PC-3 (cell line): ENCODE results near the gene DTL. TPM values are rescaled to one million over a fixed set of nuclear protein-coding genes. Genes with fewer than 3 reads are reported as not detected.

ENCODE experiments used
- ATAC-seq: fragments of 200-7000 bp; cut with Tn5 transposase; 2 replicates; pipeline ENCODE4 v1.9.1; 2020; ENCODE audit warnings: mild to moderate bottlenecking, moderate library complexity
- BruUV-seq: library from RNA; stranded (reverse); fragments of 400-500 nt; replicated peaks from 2 replicates; lab custom pipeline; 2021; lab: Mats Ljungman, UMichigan
- CTCF ChIA-PET: fragments of 300-600 bp; sonication (Branson Sonifier 250); formaldehyde crosslinking; loops from one replicate; lab custom pipeline; 2022; ENCODE audit warnings: antibody characterized with exemption; lab: Charles Lee
- POLR2A ChIA-PET: fragments of 300-600 bp; sonication (Branson Sonifier 250); formaldehyde crosslinking; loops from one replicate; lab custom pipeline; 2022; ENCODE audit warnings: antibody characterized with exemption; ENCODE audit not compliant: unreplicated experiment; lab: Charles Lee
- DNase-seq: peaks from one replicate; pipeline ENCODE4 v3.0.0-alpha.2; 2015
- H2AFZ ChIP-seq: fragments of 300-600 bp; sonication (generic); 2 replicates; pipeline ENCODE4 v1.6.0; 2016; ENCODE audit warnings: antibody characterized with exemption, low read length
- H3F3A ChIP-seq: fragments of 300-600 bp; sonication (generic); one replicate; pipeline ENCODE4 v1.6.0; 2017; ENCODE audit warnings: antibody characterized with exemption, low read length, control low read depth, mild to moderate bottlenecking; ENCODE audit not compliant: unreplicated experiment
- H3K27ac ChIP-seq: fragments of 300-600 bp; sonication (generic); 2 replicates; pipeline ENCODE4 v1.5.1; 2016; ENCODE audit warnings: mild to moderate bottlenecking, low read length
- H3K27me3 ChIP-seq: fragments of 300-600 bp; sonication (generic); 2 replicates; pipeline ENCODE4 v1.6.1; 2016; ENCODE audit warnings: low read length, mixed read lengths
- H3K36me3 ChIP-seq: fragments of 300-600 bp; sonication (generic); 2 replicates; pipeline ENCODE4 v1.6.1; 2016; ENCODE audit warnings: low read depth, mixed run types, low read length, mixed read lengths
- H3K4me1 ChIP-seq: fragments of 300-600 bp; sonication (generic); 2 replicates; pipeline ENCODE4 v1.5.1; 2016; ENCODE audit warnings: low read length; ENCODE audit not compliant: insufficient read depth
- H3K4me2 ChIP-seq: fragments of 300-600 bp; sonication (generic); 2 replicates; pipeline ENCODE4 v1.6.0; 2016; ENCODE audit warnings: low read length
- H3K4me3 ChIP-seq: fragments of 300-600 bp; sonication (generic); 2 replicates; pipeline ENCODE4 v1.5.1; 2016; ENCODE audit warnings: mild to moderate bottlenecking, low read length, mixed read lengths
- H3K79me2 ChIP-seq: fragments of 300-600 bp; sonication (generic); 2 replicates; pipeline ENCODE4 v1.6.1; 2017; ENCODE audit warnings: low read length, mixed read lengths
- H3K9ac ChIP-seq: fragments of 300-600 bp; sonication (generic); 2 replicates; pipeline ENCODE4 v1.6.0; 2016; ENCODE audit warnings: mild to moderate bottlenecking, low read length
- H3K9me2 ChIP-seq: fragments of 300-600 bp; sonication (generic); replicated peaks from 2 replicates; pipeline ENCODE4 v1.6.1; 2016; ENCODE audit warnings: mixed run types, low read length, mixed read lengths
- H3K9me3 ChIP-seq: fragments of 300-600 bp; sonication (generic); 2 replicates; pipeline ENCODE4 v1.6.1; 2016; ENCODE audit warnings: low read length, mixed read lengths
- H4K20me1 ChIP-seq: fragments of 300-600 bp; sonication (generic); 2 replicates; pipeline ENCODE4 v1.6.1; 2016; ENCODE audit warnings: low read length, mixed read lengths
- CTCF ChIP-seq: fragments of 300-600 bp; sonication (generic); conservative IDR thresholded peaks from 2 replicates; pipeline ENCODE4 v1.5.1; 2017; ENCODE audit warnings: antibody characterized with exemption, low read depth, mild to moderate bottlenecking, low read length
- EZH2 ChIP-seq: fragments of 300-600 bp; sonication (generic); IDR thresholded peaks from one replicate; pipeline ENCODE4 v1.6.1; 2017; ENCODE audit warnings: antibody characterized with exemption, mild to moderate bottlenecking, low read length; ENCODE audit not compliant: unreplicated experiment
- EZH2phosphoT487 ChIP-seq: fragments of 300-600 bp; sonication (generic); IDR thresholded peaks from 2 replicates; pipeline ENCODE4 v1.6.1; 2018; ENCODE audit warnings: mild to moderate bottlenecking, antibody characterized with exemption, low read length, borderline replicate concordance
- intact Hi-C: fragments of 100-400 bp; cut with micrococcal nuclease; formaldehyde crosslinking; loops from 2 replicates; pipeline ENCODE4 v1.9.0; 2023
- total RNA-seq: library from RNA; depleted of rRNA; stranded (reverse); fragments of >200 nt; gene quantifications from 2 replicates; pipeline ENCODE4 v1.2.3, GENCODE V29; 2014

The DTL gene
- total RNA-seq, 1 experiment from 2014 or later: 65.0 TPM

- no peak overlapping the region for H3K27ac ChIP-seq
- no peak overlapping the region for H2AFZ ChIP-seq
- H3K27me3 ChIP-seq: no peaks in the 10 kb centered on the region
- no peaks in the 10 kb centered on the region for H3K9me2 ChIP-seq
- ChIA-PET CTCF (no interaction called here), POLR2A (no interaction called here)
- ATAC-seq: no peak
- H3K36me3 ChIP-seq: peaks cover 69% of the 10 kb centered on the region
- no peaks in the 10 kb centered on the region for H3K4me1 ChIP-seq
- intact Hi-C loops: no loop called here
- no peak overlapping the region for H3K4me2 ChIP-seq
- DNase-seq: no peak
- H3K4me3 ChIP-seq: no peak overlapping the region
- no peaks in the 10 kb centered on the region for H3K9me3 ChIP-seq
- no peaks in the 10 kb centered on the region for H3F3A ChIP-seq
- no peaks in the 10 kb centered on the region for H3K79me2 ChIP-seq
- H4K20me1 ChIP-seq: no peaks in the 10 kb centered on the region
- no TSS peak for BruUV-seq
- TF ChIP-seq EZH2phosphoT487 (no peak), CTCF (no peak), EZH2 (no peak)
- H3K9ac ChIP-seq: no peak overlapping the region
Observed at GRCh38 chr1:212053993-212054392, 18.4 kb downstream of the DTL start.

- no peaks in the 10 kb centered on the region for H3K79me2 ChIP-seq
- H3K9me3 ChIP-seq: no peaks in the 10 kb centered on the region
- intact Hi-C loops: no loop called here
- H3K4me1 ChIP-seq: peaks cover 10% of the 10 kb centered on the region; the same call in 1 of the 2 replicates
- no peak overlapping the region for H3K4me3 ChIP-seq
- DNase-seq: no peak
- no peaks in the 10 kb centered on the region for H3K9me2 ChIP-seq
- no peak for TF ChIP-seq CTCF
- no peak for TF ChIP-seq EZH2
- no peak for TF ChIP-seq EZH2phosphoT487
- no peak overlapping the region for H3K9ac ChIP-seq
- 0 out of 2 replicates have a peak, but pooled peaks cover under 1% of the 10 kb centered on the region for H4K20me1 ChIP-seq
- ATAC-seq: no peak
- no peak overlapping the region for H3K27ac ChIP-seq
- ChIA-PET CTCF (no interaction called here), POLR2A (no interaction called here)
- H3K36me3 ChIP-seq: peaks cover 62% of the 10 kb centered on the region
- peaks cover 4% of the 10 kb centered on the region for H3F3A ChIP-seq
- H2AFZ ChIP-seq: no peak overlapping the region
- no peaks in the 10 kb centered on the region for H3K27me3 ChIP-seq
- no TSS peak for BruUV-seq
- no peak overlapping the region for H3K4me2 ChIP-seq
Observed at GRCh38 chr1:212055333-212055732, 19.8 kb downstream of the DTL start.

GRCh38 chr1:212060632-212061472 is 25.3 kb downstream of the DTL start:
- Histone ChIP-seq H3K4me3 (no peak overlapping the region), H3K36me3 (peaks cover 32% of the 10 kb centered on the region), H3K9me3 (no peaks in the 10 kb centered on the region), H3K79me2 (no peaks in the 10 kb centered on the region), H3K4me2 (no peak overlapping the region), H3K9ac (no peak overlapping the region), H3K4me1 (peaks cover 18% of the 10 kb centered on the region), H4K20me1 (0 out of 2 replicates have a peak, but pooled peaks cover 10% of the 10 kb centered on the region), H3K27ac (no peak overlapping the region), H3K27me3 (no peaks in the 10 kb centered on the region), H3K9me2 (no peaks in the 10 kb centered on the region), H3F3A (peaks cover 10% of the 10 kb centered on the region), H2AFZ (no peak overlapping the region)
- peak; percentile 67 for ATAC-seq
- no TSS peak for BruUV-seq
- TF ChIP-seq EZH2phosphoT487: no peak
- TF ChIP-seq CTCF: no peak
- no peak for TF ChIP-seq EZH2
- intact Hi-C loops: no loop called here
- DNase-seq: peak; percentile 74
- CTCF ChIA-PET: interaction anchor here (0.8 kb wide), 1 partner anchor 10 kb away, joined by 3 read pairs; no protein-coding TSS in a partner anchor
- POLR2A ChIA-PET: no interaction called here
